NCI-H2171 treated with DMSO at 0.1 percent for 48 hours (cell line): ENCODE data around the gene TMEM47.

Experiments used
- DNase-seq: peaks from one replicate; lab custom pipeline; 2025; lab: John Stamatoyannopoulos, UW

TMEM47 gene

GRCh38 chrX:34585561-34585960 is 71.5 kb downstream of the TMEM47 start:
- DNase-seq: no peak

DNA sequence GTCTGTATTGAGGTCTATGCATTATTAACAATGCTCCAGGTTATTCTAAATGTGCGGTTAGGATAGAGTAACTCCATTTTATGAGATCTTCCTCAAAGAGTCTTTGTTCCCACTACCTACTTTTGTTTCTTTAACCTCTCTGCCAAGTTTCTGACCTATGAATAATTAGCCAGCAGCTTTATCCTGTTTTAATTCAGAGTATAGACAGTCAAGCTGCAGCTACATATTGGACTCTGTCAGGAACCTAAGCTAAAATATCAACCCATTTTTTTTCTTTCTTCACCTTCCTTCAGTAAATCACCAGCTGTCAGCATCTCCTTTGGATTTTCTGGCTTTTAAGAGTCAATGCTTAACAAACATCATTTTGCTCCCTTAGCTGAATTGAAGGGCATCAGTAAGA is 72.3 kb downstream of the TMEM47 start:
- no peak for DNase-seq

- no peak for DNase-seq
Measured at GRCh38 chrX:34580069-34580468, 77.0 kb downstream of the TMEM47 start.

DNA sequence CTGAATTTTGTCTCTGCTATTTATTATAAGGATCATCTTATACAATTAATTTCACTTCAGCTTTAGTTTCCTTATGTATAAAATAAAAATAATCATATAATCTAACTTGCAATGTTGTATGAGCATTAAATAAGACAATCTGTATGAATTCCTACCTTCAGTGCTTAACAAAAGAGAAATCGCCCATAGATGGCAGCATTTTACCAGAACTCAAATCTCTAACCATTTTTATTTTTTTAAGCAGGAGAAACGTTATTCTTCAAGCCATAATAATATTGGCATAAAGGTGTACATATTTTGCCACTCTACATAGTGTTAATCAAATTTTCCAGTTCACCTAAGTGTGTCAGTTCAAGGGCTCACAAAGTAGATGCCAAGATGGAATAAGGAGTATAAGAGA is 78.8 kb downstream of the TMEM47 start:
- peak; percentile 0 for DNase-seq
